K562 (cell line): ENCODE results near the gene SPPL3. TPM values are rescaled to one million over a fixed set of nuclear protein-coding genes. Genes with fewer than 3 reads are reported as not detected.
"Not testable (repeated sequence)": the region's sequence is repeated elsewhere in the genome, so short reads cannot be mapped to it uniquely, and the experiment has no call there.

Experiments used
- ATAC-seq: fragments of 200-7000 bp; cut with Tn5 transposase; 3 replicates; pipeline ENCODE4 v1.9.1; 2020; ENCODE audit warnings: moderate library complexity
- BruUV-seq: library from RNA; stranded (reverse); fragments of 400-500 nt; replicated peaks from 2 replicates; lab custom pipeline; 2021; lab: Mats Ljungman, UMichigan
- CTCF ChIA-PET: fragments of 300-600 bp; formaldehyde crosslinking; extraction: SDS; loops from one replicate; lab custom pipeline; 2021; ENCODE audit warnings: low intra/inter-chr PET ratio; lab: Yijun Ruan, JAX
- POLR2A ChIA-PET: fragments of 300-600, 350-650 bp; sonication (Branson Sonifier 250); formaldehyde crosslinking; extraction: SDS; loops from one replicate; lab custom pipeline; 2021; ENCODE audit warnings: antibody characterized with exemption, inconsistent platforms; lab: Yijun Ruan, JAX
- DNase-seq, 4 experiments: peaks; one replicate each; pipeline versions ENCODE4 v3.0.0 to v3.0.0-alpha.2; 2011 to 2018; ENCODE audit warnings: low spot score in 3 of 4, mixed read lengths in 3 of 4; ENCODE audit errors: extremely low read depth in 1 of 4
- FAIRE-seq: peaks from 2 replicates; lab custom pipeline; 2011; peaks lifted over from hg19 to GRCh38; lab: Jason Lieb, UNC
- H2AFZ ChIP-seq: 2 replicates; pipeline ENCODE4 v1.6.0; 2011; ENCODE audit warnings: low read depth, low read length, control low read depth, inconsistent platforms
- H3K27ac ChIP-seq: fragments of 200-600 bp; 3 replicates; pipeline ENCODE4 v1.8.0; 2011; ENCODE audit warnings: low read depth, mild to moderate bottlenecking, control low read depth, inconsistent platforms, low read length, moderate library complexity, mixed read lengths; ENCODE audit errors: extremely low read depth
- H3K27me3 ChIP-seq, 2 experiments: fragments of 300-600 bp in 1 of 2; 2 replicates in 1 of 2; 3 replicates in 1 of 2; pipeline versions ENCODE4 v1.6.0 to v1.8.0; 2011; ENCODE audit warnings: inconsistent platforms in 2 of 2, low read length in 2 of 2, mild to moderate bottlenecking in 1 of 2, mixed read lengths in 1 of 2, moderate library complexity in 1 of 2; ENCODE audit not compliant: control insufficient read depth in 2 of 2, insufficient read depth in 2 of 2
- H3K36me3 ChIP-seq: fragments of 300-600 bp; 3 replicates; pipeline ENCODE4 v1.8.0; 2011; ENCODE audit warnings: mild to moderate bottlenecking, low read length, inconsistent platforms; ENCODE audit not compliant: control insufficient read depth, insufficient read depth
- H3K4me1 ChIP-seq, 2 experiments: fragments of 200-600 bp in 1 of 2; replicated peaks in 1 of 2; 2 replicates in 1 of 2; 3 replicates in 1 of 2; pipeline versions ENCODE4 v1.5.1 to v1.8.0; 2011; ENCODE audit warnings: inconsistent platforms in 2 of 2, low read length in 2 of 2, mild to moderate bottlenecking in 1 of 2, mixed read lengths in 1 of 2, moderate library complexity in 1 of 2; ENCODE audit not compliant: control insufficient read depth in 2 of 2, insufficient read depth in 2 of 2
- H3K4me2 ChIP-seq: 2 replicates; pipeline ENCODE4 v1.6.1; 2011; ENCODE audit warnings: low read length, control low read depth, inconsistent platforms, mixed read lengths; ENCODE audit not compliant: insufficient read depth
- H3K4me3 ChIP-seq: fragments of 200-600 bp; sonication (generic), shearing (Covaris generic); 2 replicates; pipeline ENCODE4 v1.5.1; 2016; ENCODE audit warnings: control low read depth, inconsistent platforms
- H3K79me2 ChIP-seq: fragments of 200-600 bp; 3 replicates; pipeline ENCODE4 v1.8.0; 2011; ENCODE audit warnings: low read length, inconsistent platforms; ENCODE audit not compliant: control insufficient read depth, insufficient read depth
- H3K9ac ChIP-seq, 2 experiments: 2 replicates each; pipeline versions ENCODE4 v1.6.0 to v1.6.1; 2011; ENCODE audit warnings: low read depth in 2 of 2, low read length in 2 of 2, control low read depth in 1 of 2, inconsistent platforms in 1 of 2, mild to moderate bottlenecking in 1 of 2, mixed read lengths in 1 of 2; ENCODE audit not compliant: insufficient read depth in 1 of 2
- H3K9me1 ChIP-seq: one replicate; pipeline ENCODE4 v1.6.0; 2011; ENCODE audit warnings: inconsistent platforms, mild to moderate bottlenecking, low read length, moderate library complexity; ENCODE audit not compliant: control insufficient read depth, insufficient read depth
- H3K9me3 ChIP-seq: replicated peaks from 2 replicates; pipeline ENCODE4 v1.5.1; 2011; ENCODE audit warnings: low read depth, low read length, inconsistent platforms; ENCODE audit not compliant: control insufficient read depth, insufficient read depth
- H4K20me1 ChIP-seq: replicated peaks from 2 replicates; pipeline ENCODE4 v1.6.1; 2011; ENCODE audit warnings: low read length, inconsistent platforms, mixed read lengths; ENCODE audit not compliant: control insufficient read depth, insufficient read depth
- CHD1 ChIP-seq: fragments of 200-600 bp; sonication (generic); IDR thresholded peaks from one replicate; pipeline ENCODE4 v1.6.1; 2012; ENCODE audit warnings: mild to moderate bottlenecking, moderate library complexity, low read length, inconsistent platforms
- YY1 ChIP-seq, 3 experiments: IDR thresholded peaks; 2 replicates each; pipeline ENCODE4 v1.6.1; 2011; ENCODE audit warnings: low read length in 2 of 3, mild to moderate bottlenecking in 2 of 3, moderate library complexity in 2 of 3, borderline replicate concordance in 1 of 3, control low read depth in 1 of 3, low read depth in 1 of 3; ENCODE audit not compliant: insufficient read depth in 3 of 3, insufficient replicate concordance in 2 of 3, control insufficient read depth in 1 of 3, insufficient read length in 1 of 3; ENCODE audit errors: extremely low read depth in 1 of 3
- WGBS: fragments of 100-300 bp; shearing (Covaris generic); methylation state at CpG from one replicate; pipeline ENCODE4 v1.1.6; 2016; ENCODE audit warnings: low coverage, mixed read lengths; ENCODE audit not compliant: insufficient coverage; ENCODE audit errors: missing lambda C conversion rate; 5-methylcytosine and 5-hydroxymethylcytosine counted together
- in situ Hi-C: fragments of 300-500 bp; cut with MboI; formaldehyde crosslinking; loops from 4 replicates; pipeline ENCODE4 v1.15.0; 2018; ENCODE audit warnings: inconsistent platforms, mixed read lengths
- intact Hi-C: fragments of 100-400 bp; cut with micrococcal nuclease; formaldehyde crosslinking; loops from 2 replicates; pipeline ENCODE4 v1.14.2; 2022
- polyA plus RNA-seq, 8 experiments: library from polyadenylated mRNA; depleted of rRNA in 4 of 8; stranded (reverse) in 5 of 8; unstranded in 3 of 8; fragments of >200 nt; fragmentation: Nextera tagmentation in 2 of 8; fragmentation: Illumina TruSeq in 1 of 8; extraction: Ambion mirVana in 2 of 8; extraction: Trizol in 1 of 8; gene quantifications; 2 replicates each; pipeline versions ENCODE4 v1.2.1 to v1.2.3, GENCODE V29; 2011 to 2014; ENCODE audit warnings: inconsistent platforms in 1 of 8, missing spikeins in 1 of 8
- total RNA-seq, 7 experiments: library from RNA; depleted of rRNA in 6 of 7; stranded (reverse); fragments of >200 nt in 6 of 7; fragmentation: Illumina TruSeq in 2 of 7; extraction: Trizol in 2 of 7; gene quantifications; 2 replicates each; pipeline versions ENCODE4 v1.2.1 to v1.2.3, GENCODE V29; 2011 to 2021; ENCODE audit warnings: low replicate concordance in 1 of 7

Gene SPPL3
- total and polyA plus RNA-seq, 9 of the 15 experiments (the other 6 are each of a cell fraction or from before 2014, with no cell fraction given), result 2.9 to 32.1 (median 7.1) TPM

GRCh38 chr12:120901818-120902217, 2.3 kb downstream of the SPPL3 start:
- CTCF ChIA-PET, result no interaction called here
- H3K27me3 ChIP-seq, result no peaks in the 10 kb centered on the region
- H3K4me3 ChIP-seq, result no peak overlapping the region
- WGBS, result 41% methylated on average over 4 of the region's 4 CpGs
- peaks cover 13 to 21% of the 10 kb centered on the region in 2 experiments; a peak in 4 of 5 replicates for H3K4me1 ChIP-seq
- H2AFZ ChIP-seq, result no peak overlapping the region
- POLR2A ChIA-PET, result interaction anchor here (1.4 to 5.6 kb wide), 3 partner anchors 9 to 20 kb away, joined by 3 to 40 read pairs (median 3); no protein-coding TSS in a partner anchor
- peaks cover 16% of the 10 kb centered on the region for H3K36me3 ChIP-seq
- H4K20me1 ChIP-seq, result no peaks in the 10 kb centered on the region
- intact Hi-C loops, result loop anchor here (5.0 kb wide), 1 partner anchor 45 kb away; no protein-coding TSS in a partner anchor
- no peaks in the 10 kb centered on the region for H3K9me3 ChIP-seq
- peak overlapping the region in 1 of 2 experiments; percentile 65; a peak in 1 of 4 replicates for H3K9ac ChIP-seq
- FAIRE-seq, result peak; percentile 6
- H3K9me1 ChIP-seq, result no peaks in the 10 kb centered on the region
- peaks cover 59% of the 10 kb centered on the region for H3K79me2 ChIP-seq
- TF ChIP-seq YY1 (IDR thresholded peaks at IDR 0.05; ENCODE audit: borderline replicate concordance in 1 of 3, control insufficient read depth in 1 of 3, extremely low read depth in 1 of 3, insufficient read depth in 3 of 3, insufficient read length in 1 of 3, insufficient replicate concordance in 2 of 3, low read depth in 1 of 3, low read length in 2 of 3) (peak in 1 of 3 experiments; percentile 43), CHD1 (no peak)
- in situ Hi-C loops, result no loop called here
- peak overlapping the region; percentile 17 for H3K4me2 ChIP-seq
- DNase-seq, result no peak
- no peak overlapping the region for H3K27ac ChIP-seq
- ATAC-seq, result 0 out of 3 replicates have a peak, but pooled peaks have one; percentile 4
- no TSS peak for BruUV-seq

GRCh38 chr12:120901101-120901500, 3.1 kb downstream of the SPPL3 start:
- H3K4me2 ChIP-seq, DNase-seq, ATAC-seq, H3K9me3 ChIP-seq, H3K4me3 ChIP-seq, H4K20me1 ChIP-seq, H2AFZ ChIP-seq, BruUV-seq, in situ Hi-C loops, FAIRE-seq, CTCF ChIA-PET, H3K9ac ChIP-seq, H3K27ac ChIP-seq, H3K27me3 ChIP-seq, H3K9me1 ChIP-seq: not testable (repeated sequence)
- Histone ChIP-seq H3K4me1 (peaks cover 13 to 21% of the 10 kb centered on the region in 2 experiments; a peak in 4 of 5 replicates), H3K36me3 (peaks cover 16% of the 10 kb centered on the region), H3K79me2 (peaks cover 66% of the 10 kb centered on the region)
- 98% methylated on average over 5 of the region's 5 CpGs for WGBS
- POLR2A ChIA-PET, result interaction anchor here (5.6 kb wide), 1 partner anchor 9 kb away, joined by 40 read pairs; no protein-coding TSS in a partner anchor
- intact Hi-C loops, result loop anchor here (5.0 kb wide), 1 partner anchor 44 kb away; no protein-coding TSS in a partner anchor
